ENCODE data around the gene HEXD.
"Not testable (repeated sequence)": the region's sequence is repeated elsewhere in the genome, so short reads cannot be mapped to it uniquely, and the experiment has no call there.

The HEXD gene

DNA sequence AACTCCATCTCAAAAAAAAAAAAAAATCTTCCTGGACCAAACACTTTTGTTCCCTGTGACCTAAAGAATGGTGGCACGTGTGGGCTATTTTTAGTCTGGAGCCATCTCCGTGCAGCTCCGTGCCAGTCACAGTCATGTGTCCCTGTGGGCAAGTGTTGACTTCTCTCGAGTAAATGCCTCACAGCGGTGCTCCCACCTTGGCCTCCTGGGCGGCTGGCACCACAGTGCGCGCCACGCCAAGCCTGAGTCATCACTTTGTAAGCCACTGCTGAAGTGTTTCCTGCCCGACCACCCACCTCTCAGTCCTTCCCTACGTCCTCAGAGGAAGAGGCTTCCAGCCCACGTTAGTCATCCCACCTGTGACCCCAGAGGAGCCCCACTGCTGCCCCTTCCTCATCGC, 10.9 kb upstream of the HEXD start:
- Histone ChIP-seq H3K36me3 (ENCODE audit: insufficient read depth, low read length) (no peaks in the 10 kb centered on the region; the same call in 1 of the 2 replicates), H3K27ac (no peak overlapping the region), H3K9me3 (ENCODE audit: low read depth, low read length) (no peaks in the 10 kb centered on the region), H3K9ac (ENCODE audit: insufficient read length) (no peak overlapping the region), H3K4me3 (no peak overlapping the region)
- no peak for TF ChIP-seq EZH2 (IDR thresholded peaks at IDR 0.05)
- no peak for TF ChIP-seq POLR2AphosphoS5 (IDR thresholded peaks at IDR 0.05; ENCODE audit: borderline replicate concordance, low read depth, low read length)
- TF ChIP-seq FOXP2 (optimal IDR thresholded peaks at IDR 0.05; ENCODE audit: control extremely low read depth, extremely low read length, insufficient read depth) = no peak
- no peak for DNase-seq (ENCODE audit: low read depth, low spot score)

DNA sequence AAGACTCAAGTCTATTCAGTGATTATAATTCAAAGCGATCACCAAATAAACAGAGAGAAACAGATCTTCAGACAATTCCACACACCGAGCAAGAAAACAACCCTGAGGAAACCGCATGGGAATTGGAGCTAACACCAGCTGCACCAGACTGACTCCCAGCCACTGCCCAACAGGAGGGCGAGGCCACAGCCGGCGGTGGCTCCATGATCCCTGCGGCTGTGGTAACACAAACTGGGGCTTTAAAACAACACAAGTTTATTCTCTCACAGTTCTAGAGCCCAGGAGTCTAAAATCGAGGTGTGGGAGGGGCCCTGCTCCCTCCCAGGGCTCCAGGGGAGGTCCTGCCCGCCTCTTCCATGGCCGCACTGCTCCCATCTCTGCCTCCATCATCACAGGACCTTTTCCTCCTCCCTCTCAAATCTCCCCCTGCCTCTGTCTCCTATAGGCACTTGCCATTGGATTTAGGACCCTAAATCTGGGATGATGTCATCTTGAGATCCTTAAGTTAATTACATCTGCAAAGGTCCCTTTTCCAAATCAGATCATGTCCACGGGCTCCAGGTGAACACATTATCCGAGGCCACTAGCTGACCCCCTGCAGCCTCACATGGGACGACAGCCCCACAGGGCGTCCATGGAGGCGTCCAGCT, 9.7 kb upstream of the HEXD start:
- no peak for DNase-seq (ENCODE audit: low read depth, low spot score)
- Histone ChIP-seq H3K27ac (no peak overlapping the region), H3K9me3 (ENCODE audit: low read depth, low read length) (no peaks in the 10 kb centered on the region), H3K36me3 (ENCODE audit: insufficient read depth, low read length) (no peaks in the 10 kb centered on the region; the same call in 1 of the 2 replicates), H3K4me3 (no peak overlapping the region), H3K9ac (ENCODE audit: insufficient read length) (no peak overlapping the region)
- TF ChIP-seq EZH2 (IDR thresholded peaks at IDR 0.05) (no peak), POLR2AphosphoS5 (IDR thresholded peaks at IDR 0.05; ENCODE audit: borderline replicate concordance, low read depth, low read length) (no peak), FOXP2 (optimal IDR thresholded peaks at IDR 0.05; ENCODE audit: control extremely low read depth, extremely low read length, insufficient read depth) (no peak)

DNA sequence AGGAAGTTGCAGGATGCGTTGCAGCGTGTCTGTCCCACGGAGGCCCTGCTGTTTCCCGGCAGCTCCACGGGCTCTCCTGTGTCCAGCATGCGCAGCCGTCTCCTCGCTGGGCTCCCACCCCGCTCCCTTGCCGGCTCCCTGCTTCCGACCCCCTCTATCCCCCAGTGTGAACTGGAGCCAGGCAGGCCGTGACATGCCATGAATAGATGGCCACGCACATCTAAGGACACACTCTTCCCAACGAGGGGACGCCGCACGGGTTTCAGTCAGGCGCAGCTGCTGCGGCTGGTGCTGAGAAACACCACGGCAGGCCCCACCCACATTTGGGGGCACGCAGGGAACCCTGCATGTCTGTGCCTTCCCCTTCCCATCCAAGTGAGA, 9.2 kb upstream of the HEXD start:
- Histone ChIP-seq H3K4me3 (no peak overlapping the region), H3K9me3 (ENCODE audit: low read depth, low read length) (no peaks in the 10 kb centered on the region), H3K36me3 (ENCODE audit: insufficient read depth, low read length) (no peaks in the 10 kb centered on the region; the same call in 1 of the 2 replicates), H3K27ac (no peak overlapping the region), H3K9ac (ENCODE audit: insufficient read length) (no peak overlapping the region)
- no peak for TF ChIP-seq EZH2 (IDR thresholded peaks at IDR 0.05)
- no peak for TF ChIP-seq FOXP2 (optimal IDR thresholded peaks at IDR 0.05; ENCODE audit: control extremely low read depth, extremely low read length, insufficient read depth)
- no peak for DNase-seq (ENCODE audit: low read depth, low spot score)

DNA sequence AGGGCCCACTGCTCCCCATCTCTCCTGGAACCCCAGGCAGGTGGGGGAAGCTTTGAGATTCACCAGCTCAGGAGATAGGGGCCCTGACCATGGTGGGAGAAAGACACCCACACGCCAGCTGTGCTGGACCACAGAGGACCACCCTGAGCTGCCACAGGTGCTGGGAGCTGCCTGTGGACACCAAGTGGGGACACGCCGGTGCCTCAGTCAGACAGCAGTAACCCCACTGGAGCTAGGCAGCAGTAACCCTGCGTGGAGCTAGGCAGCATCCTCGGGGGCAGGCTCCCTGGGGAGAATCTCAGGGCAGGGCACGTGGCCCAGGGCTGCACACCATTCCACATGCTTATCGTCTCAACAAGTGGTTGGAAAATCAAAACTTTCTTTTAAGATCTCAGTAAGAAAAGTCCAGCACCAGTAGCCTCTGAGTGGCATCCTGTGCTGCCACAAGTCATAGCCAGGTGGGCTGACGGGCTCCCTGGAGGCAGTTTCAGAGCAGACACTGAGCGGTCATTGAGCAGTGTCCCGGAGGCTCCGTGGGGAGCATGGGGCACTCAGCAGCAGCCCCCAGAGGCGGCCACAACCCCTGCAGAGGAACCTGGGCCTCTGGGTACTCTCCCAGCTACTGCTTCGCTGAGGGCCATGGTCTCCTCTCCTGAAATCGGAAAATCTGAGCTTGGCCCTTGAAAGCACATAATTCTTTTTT, 8.0 kb upstream of the HEXD start:
- no peak overlapping the region for H3K27ac ChIP-seq
- no peaks in the 10 kb centered on the region for H3K9me3 ChIP-seq (ENCODE audit: low read depth, low read length)
- no peak overlapping the region for H3K9ac ChIP-seq (ENCODE audit: insufficient read length)
- H3K36me3 ChIP-seq (ENCODE audit: insufficient read depth, low read length) = no peaks in the 10 kb centered on the region
- TF ChIP-seq POLR2AphosphoS5 (IDR thresholded peaks at IDR 0.05; ENCODE audit: borderline replicate concordance, low read depth, low read length) = no peak
- TF ChIP-seq EZH2 (IDR thresholded peaks at IDR 0.05) = no peak
- no peak for TF ChIP-seq FOXP2 (optimal IDR thresholded peaks at IDR 0.05; ENCODE audit: control extremely low read depth, extremely low read length, insufficient read depth)
- H3K4me3 ChIP-seq = no peak overlapping the region
- DNase-seq (ENCODE audit: low read depth, low spot score) = no peak

DNA sequence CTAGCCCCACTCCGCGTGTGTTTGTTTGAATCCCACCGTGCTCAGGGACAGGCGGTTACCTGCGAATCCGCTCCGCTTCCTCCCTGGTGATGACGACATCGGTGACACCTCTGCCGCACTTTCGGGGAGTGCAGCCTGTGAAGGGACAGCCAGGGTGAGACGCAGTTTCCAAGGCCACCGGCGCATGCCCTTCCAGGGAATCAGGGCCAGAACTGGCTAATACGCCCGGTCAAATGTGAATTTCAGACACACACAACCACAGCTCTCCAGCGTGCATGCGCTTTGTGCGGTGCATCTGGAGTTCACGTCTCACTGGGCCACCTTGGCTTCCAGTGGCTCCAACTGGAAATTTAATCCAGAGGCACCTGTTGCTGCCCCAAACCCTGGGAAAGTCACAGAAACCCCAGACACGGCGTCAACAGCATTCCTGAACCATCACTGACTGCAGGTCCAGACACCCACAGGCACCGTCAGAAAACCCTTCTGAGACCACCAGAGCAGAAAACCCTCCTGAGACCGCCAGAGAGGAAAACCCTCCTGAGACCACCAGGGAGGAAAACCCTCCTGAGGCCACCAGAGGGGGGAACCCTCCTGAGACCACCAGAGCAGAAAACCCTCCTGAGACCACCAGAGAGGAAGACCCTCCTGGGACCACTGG, 6.6 kb upstream of the HEXD start:
- no peaks in the 10 kb centered on the region for H3K36me3 ChIP-seq (ENCODE audit: insufficient read depth, low read length)
- no peak for TF ChIP-seq EZH2 (IDR thresholded peaks at IDR 0.05)
- no peak for TF ChIP-seq POLR2AphosphoS5 (IDR thresholded peaks at IDR 0.05; ENCODE audit: borderline replicate concordance, low read depth, low read length)
- TF ChIP-seq FOXP2 (optimal IDR thresholded peaks at IDR 0.05; ENCODE audit: control extremely low read depth, extremely low read length, insufficient read depth) = no peak
- no peak for DNase-seq (ENCODE audit: low read depth, low spot score)
- H3K9me3 ChIP-seq (ENCODE audit: low read depth, low read length) = no peaks in the 10 kb centered on the region
- no peak overlapping the region for H3K27ac ChIP-seq
- H3K9ac ChIP-seq (ENCODE audit: insufficient read length) = no peak overlapping the region
- H3K4me3 ChIP-seq = no peak overlapping the region

DNA sequence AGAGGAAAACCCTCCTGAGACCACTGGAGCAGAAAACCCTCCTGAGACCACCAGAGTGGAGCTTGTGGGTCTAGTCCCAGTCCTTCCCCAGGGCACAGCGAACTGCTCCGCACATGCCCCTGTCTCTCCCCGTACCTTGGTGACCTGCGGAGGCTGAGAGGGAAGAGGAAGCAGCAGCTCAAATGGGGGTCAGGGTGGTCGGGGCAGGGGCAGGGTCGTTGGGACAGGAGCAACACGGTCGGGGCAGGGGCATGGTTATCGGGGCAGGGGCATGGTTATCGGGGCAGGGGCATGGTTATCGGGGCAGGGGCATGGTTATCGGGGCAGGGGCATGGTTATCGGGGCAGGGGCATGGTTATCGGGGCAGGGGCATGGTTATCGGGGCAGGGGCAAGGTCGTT, 6.1 kb upstream of the HEXD start:
- H3K9me3 ChIP-seq (ENCODE audit: low read depth, low read length); H3K27ac ChIP-seq; H3K9ac ChIP-seq (ENCODE audit: insufficient read length); H3K4me3 ChIP-seq; DNase-seq (ENCODE audit: low read depth, low spot score); H3K36me3 ChIP-seq (ENCODE audit: insufficient read depth, low read length): not testable (repeated sequence)

DNA sequence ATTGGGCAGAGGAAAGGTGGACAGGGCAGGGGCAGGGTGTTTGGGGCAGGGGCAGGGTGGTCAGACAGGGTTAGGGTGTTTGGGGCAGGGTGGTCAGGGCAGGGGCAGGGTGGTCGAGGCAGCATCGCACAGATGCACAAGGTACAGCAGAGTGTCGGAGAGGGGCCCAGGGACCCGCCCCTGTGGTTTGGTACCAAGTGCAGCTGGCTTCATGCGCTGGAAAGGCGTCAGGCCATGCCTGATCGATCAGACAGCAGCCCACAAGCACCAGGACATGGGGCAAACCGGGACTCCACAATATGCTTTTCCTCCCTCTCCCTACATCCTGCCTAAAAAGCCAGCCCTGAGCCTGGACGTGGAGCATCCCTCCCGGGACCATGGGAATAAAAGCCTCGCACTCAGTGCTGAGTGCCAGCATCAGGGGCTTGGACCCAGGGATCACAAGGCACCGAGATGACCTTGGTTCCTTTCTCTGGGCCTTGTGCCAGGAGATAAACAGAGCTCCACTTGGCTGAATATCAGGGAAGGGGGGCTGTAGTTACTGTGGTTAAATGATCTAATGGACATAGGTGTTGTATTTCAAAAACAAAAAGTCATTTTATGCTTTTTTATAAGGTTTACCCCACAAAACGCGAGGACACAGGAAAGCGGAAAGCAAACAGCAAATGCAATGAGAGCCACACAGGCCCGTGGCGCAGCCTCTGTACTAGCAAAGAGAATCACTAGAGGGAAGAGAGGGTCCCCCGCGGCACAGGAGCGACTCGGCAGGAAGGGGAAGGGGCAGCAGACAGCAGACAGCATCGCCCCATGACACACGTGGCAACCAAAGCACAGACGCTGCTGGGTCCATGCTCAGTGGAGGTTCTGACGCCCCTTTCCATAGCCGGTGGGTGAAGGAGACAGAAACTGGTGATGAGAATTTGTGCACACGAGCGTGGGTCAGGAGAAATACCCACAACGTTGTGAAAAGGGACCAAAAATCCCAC, 5.3 kb upstream of the HEXD start:
- TF ChIP-seq EZH2 (IDR thresholded peaks at IDR 0.05) (no peak), POLR2AphosphoS5 (IDR thresholded peaks at IDR 0.05; ENCODE audit: borderline replicate concordance, low read depth, low read length) (no peak), FOXP2 (optimal IDR thresholded peaks at IDR 0.05; ENCODE audit: control extremely low read depth, extremely low read length, insufficient read depth) (no peak)
- Histone ChIP-seq H3K9me3 (ENCODE audit: low read depth, low read length) (no peaks in the 10 kb centered on the region), H3K27ac (no peak overlapping the region), H3K36me3 (ENCODE audit: insufficient read depth, low read length) (no peaks in the 10 kb centered on the region), H3K4me3 (no peak overlapping the region), H3K9ac (ENCODE audit: insufficient read length) (no peak overlapping the region)
- no peak for DNase-seq (ENCODE audit: low read depth, low spot score)

Data from SK-N-MC (cell line).